OCI-LY3 (cell line): Measurements from ENCODE around the gene LHB.

Experiments
- H2AFZ ChIP-seq: fragments of 200-600, 300-600 bp; shearing (Covaris generic); 2 replicates; pipeline ENCODE4 v1.6.0; 2014; ENCODE audit warnings: antibody characterized with exemption, low read depth, low read length
- H3K27ac ChIP-seq: fragments of 200-600, 300-600 bp; sonication (generic); 2 replicates; pipeline ENCODE4 v1.5.1; 2014; ENCODE audit warnings: mild to moderate bottlenecking, low read length, moderate library complexity, mixed read lengths
- H3K27me3 ChIP-seq: fragments of 200-600, 300-600 bp; sonication (generic); 2 replicates; pipeline ENCODE4 v1.6.1; 2014; ENCODE audit warnings: low read depth, low read length, mixed read lengths
- H3K36me3 ChIP-seq: fragments of 200-600, 300-600 bp; sonication (generic); replicated peaks from 2 replicates; pipeline ENCODE3; 2014; ENCODE audit warnings: low read depth, low read length, mixed read lengths
- H3K4me1 ChIP-seq: fragments of 300-600, 200-600 bp; sonication (generic); 2 replicates; pipeline ENCODE4 v1.6.1; 2014; ENCODE audit warnings: low read length, mixed read lengths
- H3K4me2 ChIP-seq: fragments of 200-600, 300-600 bp; sonication (generic); 2 replicates; pipeline ENCODE4 v1.6.1; 2014; ENCODE audit warnings: low read length, mixed read lengths
- H3K4me3 ChIP-seq: fragments of 300-600, 200-600 bp; sonication (generic); 2 replicates; pipeline ENCODE4 v1.5.1; 2014; ENCODE audit warnings: antibody characterized with exemption, mild to moderate bottlenecking, low read length, moderate library complexity
- H3K79me2 ChIP-seq: fragments of 300-600, 200-600 bp; shearing (Covaris generic); 2 replicates; pipeline ENCODE4 v1.6.1; 2014; ENCODE audit warnings: mild to moderate bottlenecking, low read length, mixed read lengths
- H3K9ac ChIP-seq: fragments of 300-600, 200-600 bp; shearing (Covaris generic); 2 replicates; pipeline ENCODE4 v1.6.0; 2014; ENCODE audit warnings: mild to moderate bottlenecking, low read length, moderate library complexity
- H3K9me3 ChIP-seq: fragments of 200-600, 300-600 bp; shearing (Covaris generic); 2 replicates; pipeline ENCODE4 v1.6.1; 2014; ENCODE audit warnings: low read length, mixed read lengths; ENCODE audit not compliant: insufficient read depth
- H4K20me1 ChIP-seq: fragments of 200-600, 300-600 bp; sonication (generic); 2 replicates; pipeline ENCODE4 v1.6.1; 2016; ENCODE audit warnings: low read length, mixed read lengths; ENCODE audit not compliant: insufficient read depth
- EZH2phosphoT487 ChIP-seq: fragments of 200-600 bp; shearing (Covaris generic); IDR thresholded peaks from 2 replicates; pipeline ENCODE4 v1.6.1; 2018; ENCODE audit warnings: antibody characterized with exemption, mixed run types, low read depth
- TF ChIP-seq, protein P1 (sequence below): fragments of 200-600, 300-600 bp; sonication (generic); IDR thresholded peaks from 2 replicates; pipeline ENCODE4 v1.5.1; 2014; ENCODE audit warnings: antibody characterized with exemption, low read length, low read depth

The LHB gene

GRCh38 chr19:48988860-48989259, 28.0 kb downstream of the LHB start:
- peaks cover 6% of the 10 kb centered on the region; the same call in 1 of the 2 replicates for H4K20me1 ChIP-seq
- H3K9ac ChIP-seq = no peak overlapping the region
- H3K9me3 ChIP-seq = no peaks in the 10 kb centered on the region
- peaks cover 23% of the 10 kb centered on the region for H3K79me2 ChIP-seq
- no peak overlapping the region for H3K27ac ChIP-seq
- no peak overlapping the region for H3K4me2 ChIP-seq
- H3K4me3 ChIP-seq = no peak overlapping the region
- H3K27me3 ChIP-seq = no peaks in the 10 kb centered on the region
- peaks cover 27% of the 10 kb centered on the region for H3K36me3 ChIP-seq
- H2AFZ ChIP-seq = no peak overlapping the region
- H3K4me1 ChIP-seq = peaks cover 7% of the 10 kb centered on the region
- no peak for TF ChIP-seq EZH2phosphoT487
- TF ChIP-seq, protein P1, sequence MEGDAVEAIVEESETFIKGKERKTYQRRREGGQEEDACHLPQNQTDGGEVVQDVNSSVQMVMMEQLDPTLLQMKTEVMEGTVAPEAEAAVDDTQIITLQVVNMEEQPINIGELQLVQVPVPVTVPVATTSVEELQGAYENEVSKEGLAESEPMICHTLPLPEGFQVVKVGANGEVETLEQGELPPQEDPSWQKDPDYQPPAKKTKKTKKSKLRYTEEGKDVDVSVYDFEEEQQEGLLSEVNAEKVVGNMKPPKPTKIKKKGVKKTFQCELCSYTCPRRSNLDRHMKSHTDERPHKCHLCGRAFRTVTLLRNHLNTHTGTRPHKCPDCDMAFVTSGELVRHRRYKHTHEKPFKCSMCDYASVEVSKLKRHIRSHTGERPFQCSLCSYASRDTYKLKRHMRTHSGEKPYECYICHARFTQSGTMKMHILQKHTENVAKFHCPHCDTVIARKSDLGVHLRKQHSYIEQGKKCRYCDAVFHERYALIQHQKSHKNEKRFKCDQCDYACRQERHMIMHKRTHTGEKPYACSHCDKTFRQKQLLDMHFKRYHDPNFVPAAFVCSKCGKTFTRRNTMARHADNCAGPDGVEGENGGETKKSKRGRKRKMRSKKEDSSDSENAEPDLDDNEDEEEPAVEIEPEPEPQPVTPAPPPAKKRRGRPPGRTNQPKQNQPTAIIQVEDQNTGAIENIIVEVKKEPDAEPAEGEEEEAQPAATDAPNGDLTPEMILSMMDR = no peak

DNA sequence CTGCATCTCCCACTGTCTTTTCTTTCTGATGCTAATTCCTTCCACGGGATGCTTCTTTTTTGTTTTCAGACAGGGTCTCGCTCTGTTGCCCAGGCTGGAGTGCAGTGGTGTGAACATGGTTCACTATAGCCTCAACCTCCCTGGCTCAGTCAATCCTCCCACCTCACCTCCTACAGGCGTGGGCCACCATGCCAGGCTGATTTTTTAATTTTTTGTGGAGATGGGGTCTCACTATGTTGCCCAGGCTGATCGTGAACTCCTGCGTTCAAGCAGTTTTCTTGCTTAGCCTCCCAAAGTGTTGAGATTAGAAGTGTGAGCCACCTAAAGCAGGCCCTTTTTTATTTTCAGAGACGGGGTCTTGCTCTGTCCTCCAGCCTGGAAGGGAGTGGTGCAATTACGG, 28.6 kb downstream of the LHB start:
- Histone ChIP-seq H3K4me2 (no peak overlapping the region), H3K27ac (no peak overlapping the region), H2AFZ (no peak overlapping the region), H3K4me3 (no peak overlapping the region), H3K27me3 (no peaks in the 10 kb centered on the region), H3K79me2 (peaks cover 21% of the 10 kb centered on the region), H3K36me3 (peaks cover 27% of the 10 kb centered on the region), H4K20me1 (peaks cover 6% of the 10 kb centered on the region; the same call in 1 of the 2 replicates), H3K9me3 (no peaks in the 10 kb centered on the region), H3K4me1 (peaks cover 7% of the 10 kb centered on the region), H3K9ac (no peak overlapping the region)
- TF ChIP-seq, protein P1 = no peak
- no peak for TF ChIP-seq EZH2phosphoT487

DNA sequence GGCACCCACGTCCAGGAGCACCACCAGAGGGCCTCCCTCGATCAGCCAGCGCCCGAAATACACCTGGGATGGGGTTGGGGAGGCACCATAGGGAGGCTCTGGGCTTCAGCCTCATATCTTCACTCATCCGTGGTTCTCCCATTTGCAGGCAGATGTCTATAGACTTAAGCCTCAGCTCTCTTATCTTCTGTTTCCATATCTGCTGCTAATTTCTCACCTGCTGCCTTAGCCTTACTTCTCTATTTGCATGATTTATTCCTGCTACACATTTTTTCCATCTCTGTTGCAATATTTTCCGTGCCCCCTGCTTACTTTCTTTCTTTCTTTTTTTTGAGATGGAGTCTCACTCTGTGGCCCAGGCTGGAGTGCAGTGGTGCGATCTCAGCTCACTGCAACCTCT, 29.6 kb downstream of the LHB start:
- H4K20me1 ChIP-seq = peaks cover 6% of the 10 kb centered on the region; the same call in 1 of the 2 replicates
- H3K4me3 ChIP-seq = no peak overlapping the region
- H3K36me3 ChIP-seq = peaks cover 36% of the 10 kb centered on the region
- H2AFZ ChIP-seq = no peak overlapping the region
- H3K27ac ChIP-seq = no peak overlapping the region
- H3K9me3 ChIP-seq = no peaks in the 10 kb centered on the region
- no peaks in the 10 kb centered on the region for H3K27me3 ChIP-seq
- TF ChIP-seq EZH2phosphoT487 = no peak
- TF ChIP-seq, protein P1 = no peak
- no peak overlapping the region for H3K9ac ChIP-seq
- H3K79me2 ChIP-seq = peaks cover 14% of the 10 kb centered on the region
- peaks cover 7% of the 10 kb centered on the region for H3K4me1 ChIP-seq
- H3K4me2 ChIP-seq = no peak overlapping the region

DNA sequence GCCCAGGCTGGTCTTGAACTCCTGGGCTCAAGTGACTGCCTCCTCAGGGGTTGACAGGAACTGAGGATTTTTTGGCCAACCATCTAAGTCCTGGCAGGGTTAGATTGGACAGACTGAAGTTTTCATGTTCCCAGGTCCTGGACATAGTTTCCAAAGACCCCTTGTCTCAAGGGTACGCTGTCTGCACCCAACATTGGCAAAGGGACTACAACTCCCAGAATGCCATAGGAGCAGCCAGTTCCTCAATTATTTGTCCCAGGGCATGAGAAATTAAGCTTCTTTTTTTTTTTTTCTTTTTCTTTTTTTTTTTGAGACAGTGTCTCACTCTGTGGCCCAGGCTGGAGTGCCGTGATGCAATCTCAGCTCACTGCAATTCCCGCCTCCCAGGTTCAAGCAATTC, 30.7 kb downstream of the LHB start:
- H2AFZ ChIP-seq = no peak overlapping the region
- H4K20me1 ChIP-seq = no peaks in the 10 kb centered on the region
- H3K27me3 ChIP-seq = no peaks in the 10 kb centered on the region
- no peak overlapping the region for H3K4me3 ChIP-seq
- TF ChIP-seq EZH2phosphoT487 = no peak
- TF ChIP-seq, protein P1 = no peak
- no peaks in the 10 kb centered on the region for H3K9me3 ChIP-seq
- no peak overlapping the region for H3K9ac ChIP-seq
- H3K36me3 ChIP-seq = peaks cover 45% of the 10 kb centered on the region
- H3K4me1 ChIP-seq = no peaks in the 10 kb centered on the region
- no peak overlapping the region for H3K4me2 ChIP-seq
- no peak overlapping the region for H3K27ac ChIP-seq
- peaks cover 3% of the 10 kb centered on the region; the same call in 1 of the 2 replicates for H3K79me2 ChIP-seq
